Right ventricle myocardium superior (tissue), 1 donor: ENCODE measurements around the gene SCYL1. TPM values are rescaled to one million over a fixed set of nuclear protein-coding genes. Genes with fewer than 3 reads are reported as not detected.
"Not testable (repeated sequence)": the region's sequence is repeated elsewhere in the genome, so short reads cannot be mapped to it uniquely, and the experiment has no call there.

Experiments
- ATAC-seq: fragments of 200-7000 bp; cut with Tn5 transposase; one replicate; pipeline ENCODE4 v1.9.1; 2020; ENCODE audit warnings: mild to moderate bottlenecking; ENCODE audit not compliant: poor library complexity
- DNase-seq: peaks from one replicate; pipeline ENCODE4 v3.0.0-alpha.2; 2020
- intact Hi-C: fragments of 100-400 bp; cut with DNase I; formaldehyde crosslinking; loops from one replicate; pipeline ENCODE4 v1.11.2; 2022
- total RNA-seq: library from RNA; stranded (reverse); fragmentation: NEBNext Ultra II Directional; extraction: Animal tissue kit (Norgen Biotek cat#: 25700); gene quantifications from one replicate; pipeline ENCODE4 v1.2.1, GENCODE V29; 2021
- donor health status: DM: no; HTN: yes; CAD: no; lungs with severe emphysema.

SCYL1 gene
- total RNA-seq, 1 donor from 2014 or later = 60.5 TPM

GRCh38 chr11:65502555-65503367 lies 22.1 kb upstream of the SCYL1 start:
- DNase-seq = no peak
- ATAC-seq = no peak
- intact Hi-C loops = no loop called here

GRCh38 chr11:65503368-65503948 lies 21.4 kb upstream of the SCYL1 start:
- DNase-seq (no peak), ATAC-seq (no peak)
- intact Hi-C loops = no loop called here

GRCh38 chr11:65503949-65504673 lies 20.8 kb upstream of the SCYL1 start:
- intact Hi-C loops = no loop called here
- DNase-seq = no peak
- no peak for ATAC-seq

- DNase-seq = no peak
- intact Hi-C loops = loop anchor here (5.0 kb wide), 1 partner anchor 33 kb away; no protein-coding TSS in a partner anchor
- no peak for ATAC-seq
Observed at GRCh38 chr11:65504674-65505465, 20.0 kb upstream of the SCYL1 start.

- DNase-seq = no peak
Observed at GRCh38 chr11:65505466-65506289, 19.2 kb upstream of the SCYL1 start.

GRCh38 chr11:65506290-65506771 lies 18.6 kb upstream of the SCYL1 start:
- ATAC-seq (no peak), DNase-seq (no peak)
- intact Hi-C loops = loop anchor here (5.0 kb wide), 1 partner anchor 34 kb away; no protein-coding TSS in a partner anchor

More at GRCh38 chr11:65505466-65506289, 19.2 kb upstream of the SCYL1 start:
- ATAC-seq = no peak
- intact Hi-C loops = loop anchor here (5.0 kb wide), 1 partner anchor 33 kb away; no protein-coding TSS in a partner anchor

- ATAC-seq (peak; percentile 33), DNase-seq (no peak)
- intact Hi-C loops = loop anchor here (5.0 kb wide), 1 partner anchor 35 kb away; no protein-coding TSS in a partner anchor
Observed at GRCh38 chr11:65506772-65507505, 17.9 kb upstream of the SCYL1 start.

- not testable (repeated sequence) for ATAC-seq, DNase-seq
- intact Hi-C loops = loop anchor here (5.0 kb wide), 1 partner anchor 130 kb away; the partner anchor contains the start of gene SLC25A45
Observed at GRCh38 chr11:65512311-65512710, 12.6 kb upstream of the SCYL1 start.

- ATAC-seq (no peak), DNase-seq (no peak)
- intact Hi-C loops = no loop called here
Observed at GRCh38 chr11:65516135-65516968, 8.5 kb upstream of the SCYL1 start.

GRCh38 chr11:65518941-65519549 lies 5.8 kb upstream of the SCYL1 start:
- intact Hi-C loops = not testable (repeated sequence)
- DNase-seq = peak; percentile 3

GRCh38 chr11:65521777-65522521 lies 2.9 kb upstream of the SCYL1 start:
- peak; percentile 30 for DNase-seq
- ATAC-seq, intact Hi-C loops: not testable (repeated sequence)

More at GRCh38 chr11:65518941-65519549, 5.8 kb upstream of the SCYL1 start:
- not testable (repeated sequence) for ATAC-seq

- ATAC-seq, intact Hi-C loops: not testable (repeated sequence)
- peak; percentile 39 for DNase-seq
Observed at GRCh38 chr11:65522718-65523630, 1.9 kb upstream of the SCYL1 start.

GRCh38 chr11:65523631-65523968 lies 1.3 kb upstream of the SCYL1 start:
- DNase-seq = peak; percentile 39
- ATAC-seq, intact Hi-C loops: not testable (repeated sequence)
